SK-N-SH (cell line): Measurements from ENCODE around the gene PRICKLE2.

Experiments
- CHD2 ChIP-seq: fragments of 150-350 bp; IDR thresholded peaks from 2 replicates; pipeline ENCODE4 v1.6.1; 2018; ENCODE audit warnings: low read length; ENCODE audit not compliant: partially characterized antibody
- CTCF ChIP-seq: fragments of 200-600 bp; sonication (generic); IDR thresholded peaks from 2 replicates; pipeline ENCODE4 v1.6.1; 2017; ENCODE audit warnings: antibody characterized with exemption, mild to moderate bottlenecking, moderate library complexity
- ELF1 ChIP-seq: IDR thresholded peaks from 2 replicates; pipeline ENCODE4 v1.4.0; 2012
- EP300 ChIP-seq, 2 experiments: IDR thresholded peaks; 2 replicates each; pipeline versions ENCODE4 v1.4.0 to v1.6.1; 2012; ENCODE audit warnings: borderline replicate concordance in 1 of 2, low read depth in 1 of 2, low read length in 1 of 2
- FOXM1 ChIP-seq: IDR thresholded peaks from 2 replicates; pipeline ENCODE4 v1.4.0; 2012; ENCODE audit warnings: low read depth, mild to moderate bottlenecking
- GATA2 ChIP-seq: sonication (generic); formaldehyde crosslinking; IDR thresholded peaks from 2 replicates; pipeline ENCODE4 v1.5.0; 2020; ENCODE audit warnings: mild to moderate bottlenecking, missing genetic modification reagents
- NFIC ChIP-seq: IDR thresholded peaks from 2 replicates; pipeline ENCODE4 v1.4.0; 2012; ENCODE audit warnings: borderline replicate concordance
- POLR2AphosphoS5 ChIP-seq: IDR thresholded peaks from 2 replicates; pipeline ENCODE4 v1.6.1; 2012; ENCODE audit warnings: low read depth, low read length
- RAD21 ChIP-seq: IDR thresholded peaks from 2 replicates; pipeline ENCODE4 v1.6.1; 2012; ENCODE audit warnings: mild to moderate bottlenecking, low read length
- RCOR1 ChIP-seq: fragments of 150-350 bp; IDR thresholded peaks from 2 replicates; pipeline ENCODE4 v1.6.1; 2017; ENCODE audit warnings: antibody characterized with exemption, low read length
- REST ChIP-seq: IDR thresholded peaks from 2 replicates; pipeline ENCODE4 v1.6.1; 2012; ENCODE audit warnings: mild to moderate bottlenecking, low read depth, low read length, moderate library complexity
- RFX5 ChIP-seq: IDR thresholded peaks from 2 replicates; pipeline ENCODE4 v1.6.1; 2012; ENCODE audit warnings: mild to moderate bottlenecking, improper control_type of control experiment, low read length
- USF2 ChIP-seq: fragments of 150-350 bp; IDR thresholded peaks from 2 replicates; pipeline ENCODE4 v1.6.1; 2017; ENCODE audit warnings: antibody characterized with exemption, low read length, low read depth, borderline replicate concordance

- TF ChIP-seq CHD2, result no peak
- TF ChIP-seq REST, result no peak
- no peak for TF ChIP-seq CTCF
- TF ChIP-seq USF2, result no peak
- TF ChIP-seq POLR2AphosphoS5, result no peak
- no peak for TF ChIP-seq FOXM1
- TF ChIP-seq RFX5, result no peak
- no peak for TF ChIP-seq RCOR1
- TF ChIP-seq GATA2, result no peak
- no peak for TF ChIP-seq EP300 (IDR thresholded peaks at IDR 0.05; ENCODE audit: borderline replicate concordance in 1 of 2, low read depth in 1 of 2, low read length in 1 of 2)
- TF ChIP-seq ELF1, result no peak
- TF ChIP-seq RAD21, result no peak
- TF ChIP-seq NFIC, result no peak
Observed at GRCh38 chr3:64046592-64046991, 178.7 kb downstream of the PRICKLE2 start.
